Chondrocyte (in vitro differentiated cells): ENCODE measurements around the gene ABLIM3. TPM values are rescaled to one million over a fixed set of nuclear protein-coding genes. Genes with fewer than 3 reads are reported as not detected.

Experiments used
- DNase-seq: peaks from one replicate; pipeline ENCODE4 v3.0.0; 2021; ENCODE audit warnings: mixed read lengths, low spot score
- H3K27ac Mint-ChIP-seq: one replicate; pipeline ENCODE4 v1.8.0; 2021; ENCODE audit warnings: mild to moderate bottlenecking, moderate library complexity, mixed read lengths; ENCODE audit not compliant: unreplicated experiment
- H3K27me3 Mint-ChIP-seq: 2 replicates; pipeline ENCODE4 v1.8.0; 2021; ENCODE audit warnings: low read depth, mixed read lengths
- H3K36me3 Mint-ChIP-seq: 2 replicates; pipeline ENCODE4 v1.8.0; 2021; ENCODE audit warnings: low read depth, mixed read lengths
- H3K4me1 Mint-ChIP-seq: 2 replicates; pipeline ENCODE4 v1.8.0; 2021; ENCODE audit warnings: low read depth, mild to moderate bottlenecking, mixed read lengths
- H3K4me3 Mint-ChIP-seq: one replicate; pipeline ENCODE4 v1.8.0; 2021; ENCODE audit warnings: mild to moderate bottlenecking, moderate library complexity, mixed read lengths; ENCODE audit not compliant: unreplicated experiment
- H3K9me3 Mint-ChIP-seq: 2 replicates; pipeline ENCODE4 v1.8.0; 2021; ENCODE audit warnings: low read depth, mixed read lengths
- CTCF ChIP-seq: fragments of 200-600 bp; sonication (generic); IDR thresholded peaks from 2 replicates; pipeline ENCODE4 v1.5.0; 2021; ENCODE audit warnings: antibody characterized with exemption, mild to moderate bottlenecking, moderate library complexity
- total RNA-seq: library from RNA; stranded (reverse); gene quantifications from 3 replicates; pipeline ENCODE4 v1.2.1, GENCODE V29; 2021

The ABLIM3 gene
- total RNA-seq, 1 donor from 2014 or later, result 15.4 TPM

DNA sequence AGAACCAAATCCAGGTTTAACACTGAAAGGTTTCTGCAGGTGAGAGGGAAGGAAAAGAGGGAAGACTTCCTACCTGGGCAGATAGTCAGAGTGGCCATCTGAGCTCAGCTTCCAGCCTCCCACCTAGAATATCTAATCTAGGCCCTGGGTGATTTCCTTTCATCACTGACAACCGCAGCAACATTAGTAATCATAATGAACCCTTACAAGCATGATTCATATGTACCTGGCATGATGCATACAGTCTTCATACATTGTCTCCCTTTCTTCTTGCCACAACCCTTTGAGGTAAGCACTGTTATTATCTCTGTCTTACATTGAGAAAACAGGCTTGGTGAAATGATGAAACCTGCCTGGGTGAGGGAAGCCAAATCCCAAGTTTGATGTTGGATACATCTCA, 143.9 kb downstream of the ABLIM3 start:
- no peak for TF ChIP-seq CTCF
- Mint-ChIP-seq H3K36me3 (no peaks in the 10 kb centered on the region), H3K4me3 (no peak overlapping the region), H3K27ac (no peak overlapping the region), H3K4me1 (no peaks in the 10 kb centered on the region), H3K27me3 (no peaks in the 10 kb centered on the region), H3K9me3 (no peaks in the 10 kb centered on the region)
- no peak for DNase-seq

- Mint-ChIP-seq H3K27ac (no peak overlapping the region), H3K27me3 (no peaks in the 10 kb centered on the region), H3K36me3 (no peaks in the 10 kb centered on the region), H3K4me3 (no peak overlapping the region), H3K4me1 (no peaks in the 10 kb centered on the region), H3K9me3 (no peaks in the 10 kb centered on the region)
- no peak for TF ChIP-seq CTCF
- DNase-seq, result no peak
These were observed 147.1 kb downstream of the ABLIM3 start for GRCh38 chr5:149288436-149288835.

GRCh38 chr5:149289301-149289700, 148.0 kb downstream of the ABLIM3 start:
- no peaks in the 10 kb centered on the region for H3K36me3 Mint-ChIP-seq
- H3K27me3 Mint-ChIP-seq, result no peaks in the 10 kb centered on the region
- TF ChIP-seq CTCF, result no peak
- no peaks in the 10 kb centered on the region for H3K9me3 Mint-ChIP-seq
- H3K4me1 Mint-ChIP-seq, result no peaks in the 10 kb centered on the region
- H3K4me3 Mint-ChIP-seq, result no peak overlapping the region
- no peak overlapping the region for H3K27ac Mint-ChIP-seq
- no peak for DNase-seq

- Mint-ChIP-seq H3K4me1 (no peaks in the 10 kb centered on the region), H3K4me3 (no peak overlapping the region), H3K36me3 (no peaks in the 10 kb centered on the region), H3K9me3 (no peaks in the 10 kb centered on the region), H3K27me3 (peaks cover 5% of the 10 kb centered on the region), H3K27ac (no peak overlapping the region)
- DNase-seq, result no peak
- TF ChIP-seq CTCF, result no peak
These were observed 153.9 kb downstream of the ABLIM3 start for GRCh38 chr5:149294872-149295829.

GRCh38 chr5:149297340-149298025, 156.2 kb downstream of the ABLIM3 start:
- TF ChIP-seq CTCF, result no peak
- no peak for DNase-seq
- peaks cover 5% of the 10 kb centered on the region for H3K27me3 Mint-ChIP-seq
- no peaks in the 10 kb centered on the region for H3K9me3 Mint-ChIP-seq
- no peak overlapping the region for H3K4me3 Mint-ChIP-seq
- H3K36me3 Mint-ChIP-seq, result no peaks in the 10 kb centered on the region
- H3K27ac Mint-ChIP-seq, result no peak overlapping the region
- H3K4me1 Mint-ChIP-seq, result no peaks in the 10 kb centered on the region
